Measurements from ENCODE around the gene WDR90.

Gene WDR90

DNA sequence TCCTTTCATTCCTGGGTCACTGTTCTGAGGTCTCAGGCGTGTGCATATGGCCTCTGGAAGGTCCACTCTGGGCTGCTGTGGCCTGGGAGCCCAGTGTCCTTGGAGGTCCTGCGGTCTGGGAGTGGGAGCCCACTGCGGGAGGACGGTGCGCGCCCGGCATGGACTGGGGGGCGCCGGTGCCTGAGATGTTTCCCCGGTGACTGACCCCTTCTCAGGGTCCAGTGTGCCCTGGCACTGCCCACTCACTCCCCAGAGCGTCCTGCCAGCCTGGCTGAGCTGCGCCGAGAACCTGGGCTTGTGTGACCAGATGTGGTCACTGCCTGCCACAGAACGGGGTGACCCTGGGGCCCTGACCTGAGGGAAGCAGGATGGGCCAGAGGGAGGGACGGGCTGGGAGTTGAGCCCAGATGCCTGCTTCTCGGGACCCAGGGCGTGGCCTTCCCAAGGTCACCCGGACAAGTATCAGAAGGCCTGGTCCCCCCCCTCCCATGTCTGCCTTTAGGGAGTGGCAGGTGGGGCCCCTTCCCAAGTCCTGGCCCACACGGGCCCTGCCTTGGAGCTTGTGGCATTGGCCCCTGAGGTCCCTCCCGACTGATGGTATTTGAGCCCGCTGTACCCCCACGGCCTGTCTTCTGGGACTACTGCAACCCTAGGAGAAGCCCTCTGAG, 25.2 kb downstream of the WDR90 start:
- no peak for DNase-seq (ENCODE audit: low read depth in 2 of 2, low spot score in 1 of 2)

DNA sequence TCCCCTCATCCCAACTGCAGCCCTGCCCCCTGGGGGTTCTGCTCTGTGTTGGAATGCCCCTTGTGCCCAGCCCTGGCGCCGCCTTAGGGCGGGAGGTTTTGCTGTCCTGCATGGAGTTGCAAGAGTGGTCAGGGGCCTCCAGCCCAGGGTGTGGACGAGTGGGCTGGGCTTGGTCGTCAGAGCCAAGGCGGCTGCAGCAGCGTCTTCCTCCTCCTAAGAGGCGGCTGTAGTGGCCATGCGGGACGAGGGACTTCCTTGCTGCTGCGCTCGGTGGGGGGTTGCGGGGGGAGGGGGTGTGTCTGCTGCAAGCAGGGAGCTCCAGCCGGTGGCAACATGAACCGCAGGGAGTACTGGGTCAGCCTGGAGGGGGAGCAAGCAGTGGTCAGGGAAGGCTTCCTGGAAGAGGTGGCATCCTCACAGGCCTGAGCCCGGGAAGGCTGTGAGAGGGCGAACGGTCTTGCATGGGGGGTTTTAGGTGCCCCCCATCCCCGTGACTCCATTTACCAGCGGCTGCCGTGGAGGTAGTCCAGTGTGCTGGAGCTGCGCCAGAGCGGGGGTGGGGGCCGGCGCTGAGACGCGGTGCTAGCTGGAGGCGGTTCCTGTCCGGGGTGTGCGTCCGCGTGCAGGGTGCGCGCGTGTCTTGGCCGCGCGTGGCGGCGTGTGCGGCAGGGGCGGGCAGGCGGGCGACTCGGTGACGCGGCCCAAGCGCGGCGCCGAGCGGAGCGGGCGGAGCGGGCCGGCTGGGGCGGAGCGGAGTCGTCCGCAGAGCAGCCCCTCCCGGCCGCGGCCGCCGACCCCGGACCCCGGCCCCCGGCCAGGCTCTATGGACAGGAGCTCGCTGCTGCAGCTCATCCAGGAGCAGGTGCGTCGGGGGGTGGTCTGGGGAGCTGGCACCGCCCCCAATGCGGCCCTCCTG, 26.1 kb downstream of the WDR90 start, which contains the start of gene RHBDL1:
Gene RHBDL1 (plus strand): TSS at position 704 of the 916 bp plus-strand sequence. CDS start 120 bp downstream, at position 824.
- DNase-seq (ENCODE audit: low read depth in 2 of 2, low spot score in 1 of 2) = no peak

DNA sequence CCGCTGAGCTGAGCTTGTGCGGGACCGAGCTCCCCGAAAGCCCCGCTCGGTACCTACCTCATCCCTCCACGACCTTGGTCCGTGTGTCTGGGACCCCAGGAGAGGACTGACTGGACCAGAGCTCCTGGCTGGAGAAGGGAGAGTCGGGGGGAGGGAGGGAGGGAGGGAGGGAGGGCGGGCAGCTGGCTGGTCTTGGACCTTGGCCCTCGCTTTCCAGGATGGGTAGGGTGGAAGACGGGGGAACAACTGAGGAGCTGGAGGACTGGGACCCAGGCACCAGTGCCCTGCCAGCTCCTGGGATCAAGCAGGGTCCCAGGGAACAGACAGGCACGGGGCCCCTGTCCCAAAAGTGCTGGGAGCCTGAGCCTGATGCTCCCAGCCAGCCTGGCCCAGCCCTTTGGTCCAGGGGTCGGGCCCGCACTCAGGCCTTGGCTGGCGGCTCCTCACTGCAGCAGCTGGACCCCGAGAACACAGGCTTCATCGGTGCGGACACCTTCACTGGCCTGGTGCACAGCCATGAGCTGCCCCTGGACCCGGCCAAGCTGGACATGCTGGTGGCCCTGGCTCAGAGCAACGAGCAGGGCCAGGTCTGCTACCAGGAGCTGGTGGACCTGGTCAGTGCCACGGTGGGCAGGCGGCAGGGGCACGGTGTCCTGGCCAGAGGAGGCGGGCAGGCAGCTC, 26.9 kb downstream of the WDR90 start:
- DNase-seq (ENCODE audit: low read depth in 2 of 2, low spot score in 1 of 2) = no peak

DNA sequence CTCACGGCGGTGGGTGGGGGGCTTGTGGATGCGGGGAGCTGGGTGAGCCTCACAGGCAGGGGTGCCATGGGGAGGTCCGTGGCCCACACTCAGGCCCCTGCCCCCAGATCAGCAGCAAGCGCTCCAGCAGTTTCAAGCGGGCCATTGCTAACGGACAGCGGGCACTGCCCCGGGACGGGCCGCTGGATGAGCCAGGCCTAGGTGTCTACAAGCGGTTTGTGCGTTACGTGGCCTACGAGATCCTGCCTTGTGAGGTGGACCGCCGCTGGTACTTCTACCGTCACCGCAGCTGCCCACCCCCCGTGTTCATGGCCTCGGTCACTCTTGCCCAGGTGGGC, 27.4 kb downstream of the WDR90 start:
- DNase-seq (ENCODE audit: low read depth in 2 of 2, low spot score in 1 of 2) = no peak

DNA sequence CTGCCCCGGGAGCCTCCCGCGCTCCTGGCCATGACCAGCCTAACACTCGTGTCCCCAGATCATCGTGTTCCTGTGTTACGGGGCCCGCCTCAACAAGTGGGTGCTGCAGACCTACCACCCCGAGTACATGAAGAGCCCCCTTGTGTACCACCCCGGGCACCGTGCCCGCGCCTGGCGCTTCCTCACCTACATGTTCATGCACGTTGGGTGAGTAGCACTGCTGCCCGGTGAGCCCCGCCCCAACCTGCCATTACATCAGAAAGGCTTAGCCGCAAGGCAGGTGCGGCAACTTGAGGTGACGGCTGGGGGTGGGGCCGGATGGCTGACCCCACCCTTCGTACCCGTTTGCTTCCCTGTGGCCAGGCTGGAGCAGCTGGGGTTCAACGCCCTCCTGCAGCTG, 27.7 kb downstream of the WDR90 start:
- DNase-seq (ENCODE audit: low read depth in 2 of 2, low spot score in 1 of 2) = no peak

DNA sequence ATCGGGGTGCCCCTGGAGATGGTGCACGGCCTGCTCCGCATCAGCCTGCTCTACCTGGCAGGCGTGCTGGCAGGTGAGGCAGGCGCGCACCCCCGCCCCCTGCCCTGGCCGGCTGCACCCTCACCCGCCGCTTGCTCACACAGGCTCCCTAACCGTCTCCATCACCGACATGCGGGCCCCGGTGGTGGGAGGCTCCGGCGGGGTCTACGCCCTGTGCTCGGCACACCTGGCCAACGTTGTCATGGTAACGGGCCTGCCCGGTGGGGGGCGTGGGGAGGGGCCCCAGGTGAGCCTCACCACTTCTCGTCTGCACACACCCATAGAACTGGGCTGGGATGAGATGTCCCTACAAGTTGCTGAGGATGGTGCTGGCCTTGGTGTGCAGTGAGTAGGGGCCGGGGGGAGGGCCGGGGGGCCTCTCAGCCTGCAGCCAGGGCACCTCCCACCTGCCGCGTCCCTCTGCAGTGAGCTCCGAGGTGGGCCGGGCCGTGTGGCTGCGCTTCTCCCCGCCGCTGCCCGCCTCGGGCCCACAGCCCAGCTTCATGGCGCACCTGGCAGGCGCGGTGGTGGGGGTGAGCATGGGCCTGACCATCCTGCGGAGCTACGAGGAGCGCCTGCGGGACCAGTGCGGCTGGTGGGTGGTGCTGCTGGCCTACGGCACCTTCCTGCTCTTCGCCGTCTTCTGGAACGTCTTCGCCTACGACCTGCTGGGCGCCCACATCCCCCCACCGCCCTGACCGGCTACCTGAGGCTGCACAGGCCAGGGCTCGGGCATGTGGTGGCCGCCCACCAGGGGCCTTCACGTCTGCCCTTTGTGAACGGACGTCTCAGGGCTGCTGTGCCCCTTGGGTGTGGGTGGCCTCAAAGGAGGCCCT, 28.4 kb downstream of the WDR90 start:
- DNase-seq (ENCODE audit: low read depth in 2 of 2, low spot score in 1 of 2) = no peak

- no peak for DNase-seq (ENCODE audit: low read depth in 2 of 2, low spot score in 1 of 2)
These were observed 29.2 kb downstream of the WDR90 start for GRCh38 chr16:678209-678857.

GRCh38 chr16:678858-679813, 30.0 kb downstream of the WDR90 start:
- peak in 1 of 2 donors; percentile 24 for DNase-seq (ENCODE audit: low read depth in 2 of 2, low spot score in 1 of 2)

- peak; percentile 66 to 77 for DNase-seq (ENCODE audit: low read depth in 2 of 2, low spot score in 1 of 2)
These were observed 30.9 kb downstream of the WDR90 start, which contains the start of gene STUB1 for GRCh38 chr16:679814-680624. TSS of gene STUB1 (plus strand) at chr16:680410. CDS start at chr16:680526, 116 bp downstream.

DNA sequence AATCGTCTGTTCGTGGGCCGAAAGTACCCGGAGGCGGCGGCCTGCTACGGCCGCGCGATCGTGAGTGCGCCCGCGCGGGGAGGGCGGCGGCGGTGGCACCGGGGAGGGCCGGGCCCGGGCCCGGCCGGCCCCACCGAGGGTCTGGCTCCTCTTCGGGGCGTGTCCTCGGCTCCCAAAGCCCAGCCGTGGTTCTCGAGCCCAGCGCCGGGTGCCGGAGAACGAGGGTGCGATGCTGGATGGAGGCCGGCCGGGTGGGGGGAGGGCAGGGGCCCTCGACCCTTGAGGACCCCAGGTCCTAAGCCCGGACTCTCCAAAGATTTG, 31.4 kb downstream of the WDR90 start:
- DNase-seq (ENCODE audit: low read depth in 2 of 2, low spot score in 1 of 2) = no peak

DNA sequence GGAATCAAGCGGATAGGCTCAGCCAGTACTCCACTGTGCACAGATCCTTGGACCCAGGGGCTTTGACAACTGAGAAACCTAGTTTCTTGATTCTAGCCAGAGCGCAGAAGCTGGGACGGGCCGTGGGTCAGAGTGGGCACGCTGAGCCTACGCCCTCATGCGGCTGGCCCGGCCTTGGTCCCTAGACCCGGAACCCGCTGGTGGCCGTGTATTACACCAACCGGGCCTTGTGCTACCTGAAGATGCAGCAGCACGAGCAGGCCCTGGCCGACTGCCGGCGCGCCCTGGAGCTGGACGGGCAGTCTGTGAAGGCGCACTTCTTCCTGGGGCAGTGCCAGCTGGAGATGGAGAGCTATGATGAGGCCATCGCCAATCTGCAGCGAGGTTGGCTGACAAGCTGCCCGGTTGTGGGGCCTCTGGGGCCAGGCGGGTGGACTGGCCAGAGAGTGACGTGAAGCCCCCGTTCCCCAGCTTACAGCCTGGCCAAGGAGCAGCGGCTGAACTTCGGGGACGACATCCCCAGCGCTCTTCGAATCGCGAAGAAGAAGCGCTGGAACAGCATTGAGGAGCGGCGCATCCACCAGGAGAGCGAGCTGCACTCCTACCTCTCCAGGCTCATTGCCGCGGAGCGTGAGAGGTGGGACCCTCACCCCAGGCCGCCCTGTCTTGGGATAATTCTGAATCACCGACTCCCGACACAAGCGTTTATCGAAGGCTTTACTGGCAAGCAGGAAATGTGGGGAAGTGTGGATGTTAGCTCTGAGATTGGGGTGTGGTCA, 32.0 kb downstream of the WDR90 start:
- no peak for DNase-seq (ENCODE audit: low read depth in 2 of 2, low spot score in 1 of 2)

- DNase-seq (ENCODE audit: low read depth in 2 of 2, low spot score in 1 of 2) = no peak
These were observed 32.7 kb downstream of the WDR90 start for GRCh38 chr16:681746-682427.

- DNase-seq (ENCODE audit: low read depth in 2 of 2, low spot score in 1 of 2) = no peak
These were observed 33.6 kb downstream of the WDR90 start for GRCh38 chr16:682493-683395.

DNA sequence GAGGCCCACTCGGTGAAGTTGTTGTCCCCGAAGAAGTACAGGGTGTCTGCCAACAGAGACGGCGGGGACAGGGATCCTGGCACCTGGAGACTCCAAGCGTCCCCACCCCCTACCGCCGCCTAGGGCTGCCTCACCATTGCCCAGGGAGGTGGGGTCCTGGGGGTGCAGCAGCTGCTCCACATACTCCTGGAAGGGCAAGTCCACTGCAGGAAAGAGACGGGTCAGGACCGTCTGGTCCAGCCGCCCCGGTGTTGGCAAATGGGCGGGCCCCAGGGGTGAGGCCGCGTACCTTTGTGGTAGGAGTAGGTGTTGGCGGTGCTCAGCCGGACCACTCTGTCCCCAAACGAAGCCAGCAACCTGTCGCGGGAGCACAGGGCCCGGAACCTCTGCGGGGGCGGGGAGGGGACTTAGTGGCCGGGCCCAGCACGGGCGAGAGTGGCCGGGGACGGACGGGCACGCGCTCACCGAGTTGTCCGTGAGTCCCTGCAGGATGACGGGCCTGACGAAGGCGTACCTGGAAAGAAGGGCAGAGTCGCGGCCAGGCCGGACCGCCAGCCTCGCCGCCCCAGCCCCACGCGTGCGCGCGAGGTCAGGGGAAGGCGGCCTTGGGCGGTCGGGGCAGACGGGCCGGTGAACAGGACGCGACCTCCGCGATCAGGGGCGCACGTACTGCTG, 34.4 kb downstream of the WDR90 start:
- no peak for DNase-seq (ENCODE audit: low read depth in 2 of 2, low spot score in 1 of 2)

- peak; percentile 88 to 95 for DNase-seq (ENCODE audit: low read depth in 2 of 2, low spot score in 1 of 2)
These were observed 35.1 kb downstream of the WDR90 start, which contains the start of gene JMJD8 for GRCh38 chr16:684071-684794. TSS of gene JMJD8 (minus strand) at chr16:684334. CDS start at chr16:684319, 15 bp downstream.
